AG08395 (cell line): Measurements from ENCODE around the gene C11orf91.
"Not testable (repeated sequence)": the region's sequence is repeated elsewhere in the genome, so short reads cannot be mapped to it uniquely, and the experiment has no call there.

Experiments
- DNase-seq: peaks from one replicate; pipeline ENCODE4 v3.0.0; 2012; ENCODE audit warnings: mixed read lengths, low spot score

C11orf91 gene

GRCh38 chr11:33700502-33701271 is at the start of gene C11orf91:
C11orf91 (minus strand) TSS chr11:33700826; CDS start chr11:33700740, 86 bp downstream.
- peak; percentile 96 for DNase-seq

- DNase-seq = peak; percentile 17
Measured at GRCh38 chr11:33747979-33748378, 47.4 kb upstream of the C11orf91 start.

DNA sequence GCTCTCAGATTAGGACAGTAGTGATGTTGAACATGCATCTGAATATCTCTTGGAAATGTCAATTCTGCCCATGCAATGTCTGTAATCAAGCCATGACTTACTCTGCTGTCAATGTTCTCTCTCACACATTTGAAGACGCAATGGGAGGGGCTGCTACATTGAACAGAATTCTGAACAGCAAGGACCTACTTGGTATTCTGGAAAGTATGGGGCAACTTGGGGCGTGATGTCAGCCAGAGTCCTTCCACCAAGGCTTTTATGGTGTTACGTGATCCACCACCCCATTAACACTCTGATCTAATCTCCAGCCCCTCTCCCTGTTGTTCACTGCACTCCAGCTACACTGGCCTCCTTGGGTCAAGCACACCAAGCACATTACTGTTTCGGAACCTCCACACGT is 42.7 kb upstream of the C11orf91 start:
- DNase-seq = no peak

- DNase-seq = peak; percentile 47
Measured at GRCh38 chr11:33742249-33742851, 41.7 kb upstream of the C11orf91 start.

GRCh38 chr11:33741806-33742205 is 41.2 kb upstream of the C11orf91 start:
- no peak for DNase-seq

- DNase-seq = no peak
Measured at GRCh38 chr11:33737362-33737821, 36.8 kb upstream of the C11orf91 start.

- DNase-seq = peak; percentile 98
Measured at GRCh38 chr11:33736148-33736812, 35.7 kb upstream of the C11orf91 start, which contains the start of gene CD59. CD59 (minus strand) TSS chr11:33736423; CDS start chr11:33722445, 13,978 bp downstream.

DNA sequence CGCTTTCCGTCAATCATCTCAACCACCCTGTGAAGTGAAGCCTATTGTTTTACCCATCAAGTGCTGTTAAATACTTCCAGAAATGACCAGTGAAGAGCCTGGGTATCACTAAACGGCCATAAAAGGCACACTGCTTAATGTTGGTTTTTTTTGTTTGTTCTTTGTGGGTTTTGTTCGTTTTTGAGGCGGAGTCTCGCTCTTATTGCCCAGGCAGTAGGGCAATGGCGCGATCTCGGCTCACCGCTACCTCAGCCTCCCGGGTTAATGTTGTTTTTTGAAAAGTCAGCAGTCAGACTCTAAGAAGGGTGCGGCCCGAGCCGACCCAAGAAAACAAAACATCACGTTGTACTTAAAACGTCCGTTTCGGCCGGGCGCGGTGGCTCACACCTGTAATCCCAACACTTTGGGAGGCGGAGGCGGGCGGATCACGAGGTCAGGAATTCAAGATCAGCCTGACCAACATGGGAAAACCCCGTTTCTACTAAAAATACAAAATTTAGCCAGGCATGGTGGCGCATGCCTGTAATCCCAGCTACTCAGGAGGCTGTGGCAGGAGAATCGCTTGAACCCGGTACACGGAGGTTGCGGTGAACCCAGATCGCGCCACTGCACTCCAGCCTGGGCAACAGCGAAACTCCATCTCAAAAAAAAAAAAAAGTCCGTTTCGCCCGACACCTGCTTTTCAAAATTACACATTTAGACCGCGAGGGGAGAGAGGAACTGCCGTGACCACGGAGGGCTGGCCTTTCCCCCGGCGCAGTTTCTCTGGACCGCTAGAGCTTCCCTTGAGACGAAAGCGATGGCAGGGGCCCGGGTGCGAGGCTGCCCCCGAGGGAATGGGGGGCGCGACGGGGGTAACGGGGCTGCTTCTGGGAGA is 34.9 kb upstream of the C11orf91 start:
- no peak for DNase-seq

- peak; percentile 22 for DNase-seq
Measured at GRCh38 chr11:33734441-33735270, 34.0 kb upstream of the C11orf91 start.

DNA sequence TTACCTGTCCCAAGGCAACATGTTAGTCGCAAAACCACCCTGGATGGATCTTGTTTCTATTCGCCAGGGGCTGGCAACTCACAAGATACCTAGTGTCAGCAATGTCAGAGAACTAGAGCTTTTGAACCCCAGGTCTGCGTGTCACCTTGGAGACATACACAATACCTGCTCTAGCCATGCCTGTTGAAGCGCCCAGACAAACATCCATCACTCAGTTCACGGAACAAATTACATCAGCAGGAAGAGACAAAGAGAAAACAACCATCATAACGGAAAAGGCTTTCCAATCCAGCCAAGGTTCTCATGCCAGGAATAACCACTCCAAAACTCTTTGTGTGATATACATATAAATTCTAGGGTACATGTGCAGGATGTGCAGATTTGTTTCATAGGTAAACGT is 33.4 kb upstream of the C11orf91 start:
- DNase-seq = no peak

GRCh38 chr11:33731723-33732531 is 31.3 kb upstream of the C11orf91 start:
- no peak for DNase-seq

DNA sequence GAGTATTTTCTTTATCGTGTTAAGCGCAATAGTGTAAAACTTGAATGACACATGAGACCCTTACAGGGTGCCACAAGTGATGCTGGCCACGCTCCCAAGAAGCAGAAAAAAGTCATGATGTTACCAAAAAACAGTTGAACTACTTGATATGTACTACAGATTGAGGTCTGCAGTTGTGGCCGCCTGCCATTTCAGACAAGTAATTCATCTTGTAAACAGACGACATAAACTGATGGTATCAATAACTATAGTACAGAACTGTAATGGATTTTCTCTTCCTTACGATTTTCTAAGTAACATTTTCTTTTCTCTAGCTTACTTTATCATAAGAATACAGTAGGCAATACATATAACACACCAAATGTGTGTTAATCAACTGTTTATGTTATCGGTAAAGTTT is 30.1 kb upstream of the C11orf91 start:
- no peak for DNase-seq

DNA sequence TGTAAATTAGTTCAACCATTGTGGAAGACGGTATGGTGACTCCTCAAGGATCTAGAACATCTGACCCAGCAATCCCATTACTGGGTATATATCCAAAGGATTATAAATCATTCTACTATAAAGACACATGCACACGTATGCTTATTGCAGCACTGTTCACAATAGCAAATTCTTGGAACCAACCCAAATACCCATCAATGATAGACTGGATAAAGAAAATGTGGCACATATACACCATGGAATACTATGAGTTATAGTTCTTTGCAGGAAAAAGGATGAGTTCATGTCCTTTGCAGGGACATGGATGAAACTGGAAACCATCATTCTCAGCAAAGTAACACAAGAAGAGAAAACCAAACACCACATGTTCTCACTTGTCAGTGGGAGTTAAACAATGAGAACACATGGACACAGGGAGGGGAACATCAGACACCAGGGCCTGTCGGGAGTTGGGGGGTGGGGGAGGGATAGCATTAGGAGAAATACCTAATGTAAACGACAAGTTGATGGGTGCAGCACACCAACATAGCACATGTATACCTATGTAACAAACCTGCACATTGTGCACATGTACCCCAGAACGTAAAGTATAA is 28.5 kb upstream of the C11orf91 start:
- DNase-seq = not testable (repeated sequence)

DNA sequence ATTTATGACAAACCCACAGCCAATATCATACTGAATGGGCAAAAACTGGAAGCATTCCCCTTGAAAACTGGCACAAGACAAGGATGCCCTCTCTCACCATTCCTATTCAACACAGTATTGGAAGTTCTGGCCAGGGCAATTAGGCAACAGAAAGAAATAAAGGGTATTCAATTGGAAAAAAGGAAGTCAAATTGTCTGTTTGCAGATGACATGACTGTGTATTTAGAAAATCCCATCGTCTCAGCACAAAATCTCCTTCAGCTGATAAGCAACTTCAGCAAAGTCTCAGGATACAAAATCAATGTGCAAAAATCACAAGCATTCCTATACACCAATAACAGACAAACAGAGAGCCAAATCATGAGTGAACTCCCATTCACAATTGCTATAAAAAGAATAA is 26.9 kb upstream of the C11orf91 start:
- not testable (repeated sequence) for DNase-seq

DNA sequence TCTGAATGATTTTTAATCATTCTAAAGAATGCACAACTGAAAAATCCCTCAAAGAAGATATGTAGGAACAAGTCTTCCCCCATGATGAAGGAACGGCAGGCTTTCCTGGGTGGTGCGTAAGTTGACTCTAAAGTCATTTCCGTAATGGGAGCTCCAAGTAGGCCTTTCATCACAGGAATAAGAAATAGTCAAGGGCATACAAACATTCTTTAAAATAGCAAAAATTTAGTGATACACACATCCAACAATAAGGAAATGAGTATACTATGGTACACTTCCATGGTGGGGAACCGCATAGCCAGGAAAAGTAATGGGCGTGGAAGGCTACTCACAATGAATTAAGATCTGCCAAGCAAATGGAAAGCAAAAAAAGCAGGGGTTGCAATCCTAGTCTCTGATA is 24.9 kb upstream of the C11orf91 start:
- DNase-seq = no peak

DNA sequence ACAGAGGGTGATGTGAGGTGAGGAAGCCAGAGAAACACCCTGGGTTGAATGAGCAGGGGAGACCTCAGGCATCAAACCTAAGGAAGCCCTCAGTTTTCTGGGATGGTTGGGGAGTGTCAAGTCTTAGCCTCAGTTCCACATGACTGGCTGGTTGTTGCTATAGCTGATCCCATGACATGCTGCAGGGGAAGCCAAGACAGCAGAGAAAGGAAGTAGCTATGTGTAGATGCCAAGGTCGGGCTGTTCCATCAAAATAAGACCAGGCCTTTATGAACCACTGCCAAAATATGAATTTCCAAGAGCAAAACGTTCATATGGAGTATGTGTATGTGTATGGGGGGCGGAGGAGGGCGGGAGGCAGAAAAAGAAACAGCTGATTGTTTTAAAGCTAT is 24.0 kb upstream of the C11orf91 start:
- no peak for DNase-seq

DNA sequence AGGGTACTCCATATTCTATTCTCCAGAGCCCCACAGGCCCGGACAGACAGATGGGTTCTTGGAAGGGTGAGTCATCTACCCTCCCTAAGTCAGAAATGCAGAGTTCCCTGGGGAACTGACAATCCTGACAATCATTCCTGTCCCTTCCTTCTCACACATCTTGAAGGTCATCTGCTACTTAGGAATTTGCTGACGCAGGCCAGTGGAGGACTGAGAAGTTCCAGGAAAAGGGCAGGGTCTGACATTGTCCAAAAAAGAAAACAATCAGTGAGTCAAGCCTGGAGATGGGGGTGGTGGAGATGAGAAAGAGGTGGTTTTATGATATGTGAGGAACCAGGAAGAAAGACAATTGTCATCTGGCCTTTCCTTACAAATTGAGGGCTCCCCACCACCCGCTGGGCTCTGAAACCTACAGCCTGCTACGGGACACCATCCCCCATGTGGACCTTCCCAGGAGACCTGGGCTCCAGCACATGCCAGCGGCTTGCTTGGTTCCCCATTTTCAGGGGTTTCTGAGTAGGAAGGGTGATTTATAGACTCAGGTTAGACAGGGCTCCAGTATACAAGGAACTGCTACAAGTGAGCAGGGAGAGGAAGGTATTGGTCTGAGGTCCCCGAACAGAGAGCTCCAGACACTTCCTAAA is 22.7 kb upstream of the C11orf91 start:
- DNase-seq = peak; percentile 85

DNA sequence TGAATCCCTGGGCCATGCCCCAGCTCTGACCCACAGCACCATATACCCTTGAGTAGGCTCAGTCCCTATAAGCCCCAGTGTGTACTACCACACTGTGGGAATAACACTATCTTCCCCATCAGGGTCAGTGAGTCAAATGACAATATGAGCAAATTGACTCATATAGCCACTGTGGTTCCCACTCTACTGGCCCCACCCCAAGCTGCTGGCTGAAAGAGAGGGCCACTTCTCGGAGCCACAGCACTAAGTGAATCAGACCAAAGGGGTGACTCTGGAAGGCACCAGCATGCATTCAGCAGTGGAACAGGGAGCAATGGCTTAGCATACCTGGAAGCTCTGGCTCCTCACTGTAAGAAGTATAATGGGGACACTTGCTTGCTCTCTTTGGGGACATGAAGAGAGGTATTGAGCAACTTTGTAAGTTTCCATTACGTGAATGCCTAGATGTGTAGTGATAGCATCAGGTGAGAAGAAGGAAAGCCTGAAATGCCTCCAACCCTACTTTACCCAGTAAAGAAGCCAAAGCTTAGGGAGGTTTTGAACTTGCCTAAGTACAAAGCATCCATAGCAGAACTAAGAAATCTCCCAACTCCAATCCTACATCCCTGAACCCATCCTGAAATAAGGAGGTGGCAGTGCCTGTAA is 22.1 kb upstream of the C11orf91 start:
- DNase-seq = peak; percentile 74

DNA sequence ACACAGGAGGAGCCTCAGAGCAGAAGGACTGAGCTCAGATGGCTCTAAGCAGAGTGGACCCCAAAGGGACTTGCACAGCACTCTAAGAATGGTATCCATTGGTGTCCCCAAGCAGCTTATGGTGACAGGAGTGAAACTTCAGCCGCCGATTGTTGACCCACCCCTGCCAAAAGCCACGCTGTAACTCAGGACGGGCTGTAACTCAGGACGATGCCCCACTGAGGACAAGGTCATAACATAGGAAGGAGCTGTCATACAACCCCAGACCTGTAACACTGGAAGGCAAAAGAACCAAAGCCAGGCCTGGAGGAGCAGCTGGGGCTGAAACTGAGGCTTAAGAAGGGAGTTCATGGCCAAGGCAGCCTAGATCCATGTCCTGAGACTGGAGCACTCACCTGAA is 21.4 kb upstream of the C11orf91 start:
- DNase-seq = no peak
